BE2C (cell line): ENCODE measurements around the gene RAB31.

ENCODE experiments used
- DNase-seq: peaks from one replicate; pipeline ENCODE4 v3.0.0-alpha.2; 2020
- H3K27me3 ChIP-seq: fragments of 250-450 bp; sonication (Bioruptor Pico); 2 replicates; pipeline ENCODE4 v1.5.1; 2020; ENCODE audit warnings: mild to moderate bottlenecking
- H3K36me3 ChIP-seq: fragments of 250-450 bp; sonication (Bioruptor Pico); 2 replicates; pipeline ENCODE4 v1.5.1; 2020; ENCODE audit warnings: mild to moderate bottlenecking
- H3K4me1 ChIP-seq: fragments of 250-450 bp; sonication (Bioruptor Pico); 2 replicates; pipeline ENCODE4 v1.5.1; 2020
- H3K4me3 ChIP-seq: 2 replicates; pipeline ENCODE4 v1.5.1; 2011; ENCODE audit warnings: low read depth, low read length
- H3K9me3 ChIP-seq: fragments of 250-450 bp; sonication (Bioruptor Pico); 2 replicates; pipeline ENCODE4 v1.5.1; 2020
- TF ChIP-seq, protein P1 (sequence below): IDR thresholded peaks from 2 replicates; pipeline ENCODE4 v1.5.1; 2012; ENCODE audit warnings: mild to moderate bottlenecking, low read depth, low read length

The RAB31 gene

GRCh38 chr18:9907867-9908266 is 199.8 kb downstream of the RAB31 start:
- H3K4me3 ChIP-seq = no peak overlapping the region
- TF ChIP-seq, protein P1, sequence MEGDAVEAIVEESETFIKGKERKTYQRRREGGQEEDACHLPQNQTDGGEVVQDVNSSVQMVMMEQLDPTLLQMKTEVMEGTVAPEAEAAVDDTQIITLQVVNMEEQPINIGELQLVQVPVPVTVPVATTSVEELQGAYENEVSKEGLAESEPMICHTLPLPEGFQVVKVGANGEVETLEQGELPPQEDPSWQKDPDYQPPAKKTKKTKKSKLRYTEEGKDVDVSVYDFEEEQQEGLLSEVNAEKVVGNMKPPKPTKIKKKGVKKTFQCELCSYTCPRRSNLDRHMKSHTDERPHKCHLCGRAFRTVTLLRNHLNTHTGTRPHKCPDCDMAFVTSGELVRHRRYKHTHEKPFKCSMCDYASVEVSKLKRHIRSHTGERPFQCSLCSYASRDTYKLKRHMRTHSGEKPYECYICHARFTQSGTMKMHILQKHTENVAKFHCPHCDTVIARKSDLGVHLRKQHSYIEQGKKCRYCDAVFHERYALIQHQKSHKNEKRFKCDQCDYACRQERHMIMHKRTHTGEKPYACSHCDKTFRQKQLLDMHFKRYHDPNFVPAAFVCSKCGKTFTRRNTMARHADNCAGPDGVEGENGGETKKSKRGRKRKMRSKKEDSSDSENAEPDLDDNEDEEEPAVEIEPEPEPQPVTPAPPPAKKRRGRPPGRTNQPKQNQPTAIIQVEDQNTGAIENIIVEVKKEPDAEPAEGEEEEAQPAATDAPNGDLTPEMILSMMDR = no peak

DNA sequence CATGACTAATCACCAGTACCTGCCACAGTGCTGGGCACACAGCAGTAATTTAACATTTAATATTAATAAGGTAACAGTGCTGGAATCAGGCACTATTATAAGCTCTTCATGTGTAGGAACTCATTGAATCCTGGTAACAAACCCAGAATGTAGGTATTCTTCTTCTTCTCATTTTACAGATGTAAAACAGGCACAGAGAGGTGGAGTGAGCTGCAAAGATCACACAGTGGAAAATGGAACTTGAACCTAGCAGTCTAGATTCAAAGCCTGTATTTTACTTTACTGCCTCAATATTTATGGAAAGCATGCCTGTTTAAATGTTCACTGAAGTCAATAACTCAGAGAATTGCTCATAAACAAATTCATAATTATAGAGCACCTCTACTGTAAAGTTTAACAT is 202.0 kb downstream of the RAB31 start:
- Histone ChIP-seq H3K36me3 (no peaks in the 10 kb centered on the region), H3K4me3 (no peak overlapping the region), H3K4me1 (peaks cover 7% of the 10 kb centered on the region), H3K27me3 (no peaks in the 10 kb centered on the region), H3K9me3 (no peaks in the 10 kb centered on the region)
- TF ChIP-seq, protein P1 = no peak
- no peak for DNase-seq

More at GRCh38 chr18:9907867-9908266, 199.8 kb downstream of the RAB31 start:
- peaks cover 10% of the 10 kb centered on the region for H3K4me1 ChIP-seq
- H3K9me3 ChIP-seq = no peaks in the 10 kb centered on the region
- peak; percentile 18 for DNase-seq
- H3K27me3 ChIP-seq = no peaks in the 10 kb centered on the region
- no peaks in the 10 kb centered on the region for H3K36me3 ChIP-seq

GRCh38 chr18:9910661-9911060 is 202.6 kb downstream of the RAB31 start:
- Histone ChIP-seq H3K36me3 (no peaks in the 10 kb centered on the region), H3K27me3 (no peaks in the 10 kb centered on the region), H3K4me1 (peaks cover 4% of the 10 kb centered on the region; the same call in 1 of the 2 replicates), H3K4me3 (no peak overlapping the region), H3K9me3 (no peaks in the 10 kb centered on the region)
- TF ChIP-seq, protein P1 = no peak
- no peak for DNase-seq

GRCh38 chr18:9911226-9911625 is 203.1 kb downstream of the RAB31 start:
- H3K36me3 ChIP-seq = no peaks in the 10 kb centered on the region
- DNase-seq = no peak
- no peaks in the 10 kb centered on the region for H3K27me3 ChIP-seq
- peaks cover 4% of the 10 kb centered on the region; the same call in 1 of the 2 replicates for H3K4me1 ChIP-seq
- no peaks in the 10 kb centered on the region for H3K9me3 ChIP-seq
- H3K4me3 ChIP-seq = no peak overlapping the region
- TF ChIP-seq, protein P1 = no peak
